Endothelial cell of umbilical vein (primary cell): ENCODE results near the gene CDC14B. TPM values are rescaled to one million over a fixed set of nuclear protein-coding genes. Genes with fewer than 3 reads are reported as not detected.

Source experiments
- BruUV-seq: library from RNA; stranded (reverse); fragments of 400-500 nt; replicated peaks from 2 replicates; lab custom pipeline; 2021; lab: Mats Ljungman, UMichigan
- CTCF ChIA-PET: fragments of 300-600, 350-600 bp; sonication (Branson Sonifier 250); formaldehyde crosslinking; loops from one replicate; lab custom pipeline; 2021; ENCODE audit warnings: antibody characterized with exemption, inconsistent platforms; lab: Charles Lee
- POLR2A ChIA-PET: fragments of 300-600, 350-600 bp; sonication (Branson Sonifier 250); formaldehyde crosslinking; loops from one replicate; lab custom pipeline; 2021; ENCODE audit warnings: antibody characterized with exemption, inconsistent platforms; lab: Charles Lee
- DNase-seq: peaks from one replicate; pipeline ENCODE4 v3.0.0-alpha.2; 2011; ENCODE audit warnings: low read depth, low spot score
- FAIRE-seq: peaks from 2 replicates; lab custom pipeline; 2011; peaks lifted over from hg19 to GRCh38; lab: Jason Lieb, UNC
- H2AFZ ChIP-seq: 2 replicates; pipeline ENCODE4 v1.6.0; 2012; ENCODE audit warnings: low read depth, low read length, control low read depth, inconsistent platforms
- H3K27ac ChIP-seq: 2 replicates; pipeline ENCODE4 v1.5.1; 2011; ENCODE audit warnings: low read depth, mild to moderate bottlenecking, control low read depth, low read length, moderate library complexity; ENCODE audit not compliant: insufficient read depth
- H3K27me3 ChIP-seq, 2 experiments: 2 replicates each; pipeline versions ENCODE4 v1.6.0 to v1.6.1; 2011; ENCODE audit warnings: low read length in 2 of 2, mixed read lengths in 1 of 2; ENCODE audit not compliant: control insufficient read depth in 2 of 2, insufficient read depth in 2 of 2
- H3K36me3 ChIP-seq, 2 experiments: 2 replicates in 1 of 2; 3 replicates in 1 of 2; pipeline ENCODE4 v1.5.1; 2011; ENCODE audit warnings: low read length in 2 of 2, mild to moderate bottlenecking in 1 of 2, moderate library complexity in 1 of 2; ENCODE audit not compliant: control insufficient read depth in 2 of 2, insufficient read depth in 2 of 2; ENCODE audit errors: extremely low read depth in 1 of 2
- H3K4me1 ChIP-seq: 3 replicates; pipeline ENCODE4 v1.5.1; 2011; ENCODE audit warnings: mild to moderate bottlenecking, low read length; ENCODE audit not compliant: control insufficient read depth, insufficient read depth; ENCODE audit errors: extremely low read depth
- H3K4me2 ChIP-seq: 2 replicates; pipeline ENCODE4 v1.6.1; 2011; ENCODE audit warnings: low read length, control low read depth, mixed read lengths; ENCODE audit not compliant: insufficient read depth
- H3K4me3 ChIP-seq, 3 experiments: fragments of 200-600 bp in 1 of 3; sonication (generic), shearing (Covaris generic) in 1 of 3; replicated peaks in 1 of 3; 2 replicates each; pipeline ENCODE4 v1.5.1; 2011 to 2016; ENCODE audit warnings: control low read depth in 3 of 3, low read length in 3 of 3, mild to moderate bottlenecking in 2 of 3, inconsistent platforms in 1 of 3, low read depth in 1 of 3, moderate library complexity in 1 of 3; ENCODE audit not compliant: insufficient read depth in 1 of 3
- H3K79me2 ChIP-seq: 2 replicates; pipeline ENCODE4 v1.6.0; 2012; ENCODE audit warnings: low read length, inconsistent platforms; ENCODE audit not compliant: control insufficient read depth, insufficient read depth
- H3K9ac ChIP-seq: replicated peaks from 2 replicates; pipeline ENCODE3; 2011; ENCODE audit warnings: low read length, control low read depth; ENCODE audit not compliant: insufficient read depth; ENCODE audit errors: extremely low read depth
- H3K9me1 ChIP-seq: replicated peaks from 3 replicates; pipeline ENCODE4 v1.6.0; 2011; ENCODE audit warnings: mild to moderate bottlenecking, low read length; ENCODE audit not compliant: control insufficient read depth, insufficient read depth; ENCODE audit errors: extremely low read depth
- H3K9me3 ChIP-seq: replicated peaks from 2 replicates; pipeline ENCODE4 v1.5.1; 2012; ENCODE audit warnings: low read length, inconsistent platforms; ENCODE audit not compliant: control insufficient read depth, insufficient read depth
- H4K20me1 ChIP-seq: replicated peaks from 2 replicates; pipeline ENCODE3; 2011; ENCODE audit warnings: mild to moderate bottlenecking, low read length; ENCODE audit not compliant: control insufficient read depth, insufficient read depth; ENCODE audit errors: extremely low read depth
- CTCF ChIP-seq, 2 donors: IDR thresholded peaks; 1 replicate in 1 of 2; 2 replicates in 1 of 2; pipeline ENCODE4 v1.5.1; 2011; ENCODE audit warnings: low read length in 2 of 2, mild to moderate bottlenecking in 2 of 2, moderate library complexity in 2 of 2, control low read depth in 1 of 2, inconsistent platforms in 1 of 2, low read depth in 1 of 2; ENCODE audit not compliant: insufficient read depth in 1 of 2; ENCODE audit errors: extremely low read depth in 1 of 2
- EZH2 ChIP-seq: IDR thresholded peaks from 2 replicates; pipeline ENCODE4 v1.6.1; 2012; ENCODE audit warnings: borderline replicate concordance, low read depth, mild to moderate bottlenecking, moderate library complexity, low read length, inconsistent platforms; ENCODE audit not compliant: severe bottlenecking
- FOS ChIP-seq: IDR thresholded peaks from 2 replicates; pipeline ENCODE4 v1.6.1; 2011; ENCODE audit warnings: mild to moderate bottlenecking, low read length, moderate library complexity, borderline replicate concordance; ENCODE audit not compliant: insufficient read depth
- GATA2 ChIP-seq: IDR thresholded peaks from 2 replicates; pipeline ENCODE4 v1.7.0; 2011; ENCODE audit warnings: low read depth, mild to moderate bottlenecking, moderate library complexity, mixed read lengths, low read length; ENCODE audit not compliant: insufficient read length, insufficient read depth
- JUN ChIP-seq: IDR thresholded peaks from 2 replicates; pipeline ENCODE4 v1.6.1; 2011; ENCODE audit warnings: borderline replicate concordance, low read depth; ENCODE audit not compliant: insufficient read length, insufficient read depth
- MYC ChIP-seq: IDR thresholded peaks from one replicate; pipeline ENCODE4 v1.6.1; 2011; ENCODE audit warnings: mild to moderate bottlenecking, low read depth, low read length
- POLR2A ChIP-seq: IDR thresholded peaks from 2 replicates; pipeline ENCODE4 v1.6.1; 2012; ENCODE audit warnings: low read depth, mild to moderate bottlenecking, control low read depth, low read length
- POLR2AphosphoS5 ChIP-seq: IDR thresholded peaks from 2 replicates; pipeline ENCODE4 v1.6.1; 2012; ENCODE audit warnings: low read depth, mild to moderate bottlenecking, control low read depth, low read length, moderate library complexity; ENCODE audit not compliant: insufficient read depth
- dilution Hi-C: fragments of 300-500 bp; cut with MboI; formaldehyde crosslinking; loops from one replicate; pipeline ENCODE4 v1.15.0; 2019; ENCODE audit warnings: low sequenced_read_pairs; ENCODE audit not compliant: extremely low pct_ligation_motif_present
- intact Hi-C: fragments of 100-400 bp; cut with micrococcal nuclease; formaldehyde crosslinking; loops from one replicate; pipeline ENCODE4 v1.10.0; 2022
- polyA plus RNA-seq, 4 experiments: library from polyadenylated mRNA; depleted of rRNA in 3 of 4; stranded (reverse) in 3 of 4; unstranded in 1 of 4; fragments of >200 nt; gene quantifications; 2 replicates each; pipeline versions ENCODE4 v1.2.1 to v1.2.3, GENCODE V29; 2011 to 2012; ENCODE audit warnings: missing spikeins in 1 of 4
- total RNA-seq: library from RNA; stranded (reverse); gene quantifications from 2 replicates; pipeline ENCODE4 v1.2.3, GENCODE V29; 2021
- TF ChIP-seq, protein P1 (sequence below): IDR thresholded peaks from 2 replicates; pipeline ENCODE4 v1.6.1; 2011; ENCODE audit not compliant: insufficient read depth, insufficient read length

Gene CDC14B
- total and polyA plus RNA-seq, 2 donors (not counting 3 experiments of a cell fraction or from before 2014, with no cell fraction given), result 0.39 to 0.93 TPM

DNA sequence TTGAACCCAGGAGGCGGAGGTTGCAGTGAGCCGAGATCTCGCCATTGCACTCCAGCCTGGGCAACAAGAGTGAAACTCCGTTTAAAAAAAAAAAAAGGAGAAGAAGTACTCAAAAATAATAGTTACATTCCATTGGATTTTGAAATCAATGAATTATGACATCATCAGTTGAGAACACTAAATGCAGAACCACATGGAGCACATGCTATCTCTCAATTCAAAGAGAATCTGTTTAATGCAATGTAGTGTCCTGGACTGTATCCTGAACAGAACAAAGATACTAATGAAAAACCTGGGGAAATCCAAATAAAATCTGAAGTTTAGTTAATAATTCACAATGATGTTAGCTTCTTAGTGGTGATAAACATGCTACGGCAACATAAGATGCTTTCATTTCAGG lies 20.3 kb downstream of the CDC14B start:
- ChIA-PET POLR2A (no interaction called here), CTCF (no interaction called here)
- no peaks in the 10 kb centered on the region for H3K79me2 ChIP-seq
- no peaks in the 10 kb centered on the region for H3K9me1 ChIP-seq
- no peaks in the 10 kb centered on the region for H3K36me3 ChIP-seq
- H3K27me3 ChIP-seq, result peaks cover 0 to 2% of the 10 kb centered on the region in 2 experiments
- H3K4me2 ChIP-seq, result no peak overlapping the region
- dilution Hi-C loops (no loop called here), intact Hi-C loops (no loop called here)
- FAIRE-seq, result no peak
- H3K4me1 ChIP-seq, result no peaks in the 10 kb centered on the region
- no peak for TF ChIP-seq POLR2A
- TF ChIP-seq MYC, result no peak
- H3K9me3 ChIP-seq, result no peaks in the 10 kb centered on the region
- H2AFZ ChIP-seq, result no peak overlapping the region
- H3K4me3 ChIP-seq, result no peak overlapping the region
- H4K20me1 ChIP-seq, result no peaks in the 10 kb centered on the region
- H3K9ac ChIP-seq, result no peak overlapping the region
- no peak overlapping the region for H3K27ac ChIP-seq
- no peak for DNase-seq
- no TSS peak for BruUV-seq

GRCh38 chr9:96596601-96597111 lies 23.0 kb downstream of the CDC14B start:
- Histone ChIP-seq H3K9me1 (no peaks in the 10 kb centered on the region), H3K27me3 (no peaks in the 10 kb centered on the region), H3K27ac (no peak overlapping the region), H3K36me3 (no peaks in the 10 kb centered on the region), H3K9me3 (no peaks in the 10 kb centered on the region), H2AFZ (no peak overlapping the region), H4K20me1 (no peaks in the 10 kb centered on the region), H3K4me3 (no peak overlapping the region), H3K4me1 (no peaks in the 10 kb centered on the region), H3K79me2 (no peaks in the 10 kb centered on the region), H3K9ac (no peak overlapping the region), H3K4me2 (no peak overlapping the region)
- no TSS peak for BruUV-seq
- DNase-seq, result no peak
- dilution Hi-C loops, result no loop called here
- CTCF ChIA-PET, result interaction anchor here (0.7 kb wide), 1 partner anchor 73 kb away, joined by 3 read pairs; no protein-coding TSS in a partner anchor
- no peak for FAIRE-seq
- POLR2A ChIA-PET, result no interaction called here
- TF ChIP-seq POLR2A (no peak), POLR2AphosphoS5 (no peak), CTCF (IDR thresholded peaks at IDR 0.05; ENCODE audit: extremely low read depth in 1 of 2, insufficient read depth in 1 of 2, low read depth in 1 of 2, low read length in 2 of 2) (no peak), FOS (no peak), JUN (no peak), MYC (no peak), EZH2 (no peak), GATA2 (no peak)
- TF ChIP-seq, protein P1, sequence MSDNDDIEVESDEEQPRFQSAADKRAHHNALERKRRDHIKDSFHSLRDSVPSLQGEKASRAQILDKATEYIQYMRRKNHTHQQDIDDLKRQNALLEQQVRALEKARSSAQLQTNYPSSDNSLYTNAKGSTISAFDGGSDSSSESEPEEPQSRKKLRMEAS, result no peak
- intact Hi-C loops, result no loop called here
